Amygdala (tissue), 56 donors: ENCODE data around the gene PIH1D1.

Experiments
- DNase-seq, 56 donors: peaks; one replicate each; lab custom pipeline; 2025; lab: John Stamatoyannopoulos, UW

Gene PIH1D1

GRCh38 chr19:49398001-49398615 lies 53.5 kb downstream of the PIH1D1 start:
- no peak for DNase-seq

DNA sequence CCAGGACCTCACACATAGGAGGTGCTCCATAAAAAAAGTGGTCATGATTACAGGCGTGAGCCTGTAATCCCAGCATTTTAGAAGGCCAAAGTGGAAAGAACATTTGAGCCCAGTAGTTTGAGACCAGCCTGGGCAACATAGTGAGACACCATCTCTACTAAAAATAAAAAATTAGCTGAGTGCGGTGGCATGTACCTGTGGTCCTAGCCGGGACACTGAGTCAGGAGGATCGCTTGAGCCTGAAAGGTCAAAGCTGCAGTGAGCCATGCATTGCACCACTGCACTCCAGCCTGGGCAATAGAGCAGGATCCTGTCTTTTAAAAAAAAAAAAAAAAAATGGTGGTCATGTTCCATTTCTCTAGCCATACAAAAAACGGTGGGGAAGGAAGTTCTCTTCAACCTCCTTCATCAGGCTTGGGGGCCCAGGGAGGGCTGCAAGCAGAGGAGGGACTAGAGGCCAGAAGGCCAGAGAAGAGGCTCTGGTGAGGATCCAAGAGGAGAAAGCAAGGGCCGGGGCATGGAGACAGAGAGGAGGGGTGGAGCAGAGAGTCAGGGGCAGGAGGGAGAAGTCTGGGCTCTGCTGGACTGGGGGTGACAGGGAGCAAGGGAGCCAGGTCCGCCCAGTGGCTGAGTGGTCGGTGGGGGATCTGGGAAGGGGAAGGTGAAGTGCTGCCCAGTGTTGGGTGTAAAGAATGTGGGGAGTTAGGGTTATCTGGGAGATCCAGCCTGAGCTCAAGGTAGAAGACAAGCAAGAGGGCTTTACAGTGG lies 54.7 kb downstream of the PIH1D1 start:
- no peak for DNase-seq
